IPS-11a (cell line): ENCODE data around the gene APOBEC3A.
"Not testable (repeated sequence)": the region's sequence is repeated elsewhere in the genome, so short reads cannot be mapped to it uniquely, and the experiment has no call there.

Source experiments
- H3K4me3 ChIP-seq: one replicate; pipeline ENCODE4 v1.5.1; 2013; ENCODE audit warnings: low read depth, low read length, control low read depth

Gene APOBEC3A

DNA sequence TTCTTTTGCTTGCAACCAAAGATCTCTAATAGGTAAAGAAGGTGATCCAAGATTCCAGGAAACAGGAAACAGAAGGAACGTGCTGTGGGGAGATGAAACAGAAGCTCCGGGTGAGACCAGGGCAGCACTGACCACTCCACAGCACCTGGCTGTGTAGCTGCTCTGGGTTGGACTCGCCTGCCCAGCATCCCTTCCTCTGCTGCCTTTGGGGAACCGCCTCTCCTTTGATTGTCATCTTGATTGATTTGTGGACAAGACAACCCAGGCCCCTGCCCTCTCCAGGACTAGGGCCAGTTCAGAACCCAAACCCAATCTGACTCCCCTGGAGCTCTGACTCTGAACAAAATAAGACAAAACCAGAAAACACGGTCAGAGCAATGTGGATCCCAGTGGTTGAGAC, 14.7 kb upstream of the APOBEC3A start:
- no peak overlapping the region for H3K4me3 ChIP-seq

GRCh38 chr22:38943201-38943600, 14.2 kb upstream of the APOBEC3A start:
- no peak overlapping the region for H3K4me3 ChIP-seq

DNA sequence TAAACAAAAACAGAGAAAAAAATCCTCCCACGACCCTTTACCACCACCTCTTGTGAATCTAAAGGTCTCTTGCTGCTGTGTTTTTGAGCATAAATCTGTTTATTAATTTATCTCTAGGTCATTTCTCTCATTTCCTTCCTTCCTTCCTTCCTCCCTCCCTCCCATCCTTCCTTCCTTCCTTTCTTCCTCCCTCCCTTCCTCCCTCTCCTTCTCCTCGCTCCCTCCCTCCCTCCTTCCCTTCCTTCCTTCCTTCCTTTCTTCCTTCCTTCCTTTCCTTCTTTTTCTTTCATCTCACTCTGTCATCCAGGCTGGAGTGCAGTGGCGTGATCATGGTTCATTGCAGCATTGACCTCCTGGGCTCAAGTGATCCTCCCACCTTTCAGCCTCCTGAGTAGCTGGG, 13.5 kb upstream of the APOBEC3A start:
- H3K4me3 ChIP-seq = no peak overlapping the region

GRCh38 chr22:38944653-38945052, 12.8 kb upstream of the APOBEC3A start:
- H3K4me3 ChIP-seq = no peak overlapping the region

- not testable (repeated sequence) for H3K4me3 ChIP-seq
These were observed 11.6 kb upstream of the APOBEC3A start for GRCh38 chr22:38945706-38946338.

- H3K4me3 ChIP-seq = no peak overlapping the region
These were observed 10.6 kb upstream of the APOBEC3A start for GRCh38 chr22:38946771-38947170.

- H3K4me3 ChIP-seq = no peak overlapping the region
These were observed 9.9 kb upstream of the APOBEC3A start for GRCh38 chr22:38947321-38948140.

GRCh38 chr22:38948181-38948940, 9.0 kb upstream of the APOBEC3A start:
- no peak overlapping the region for H3K4me3 ChIP-seq

- no peak overlapping the region for H3K4me3 ChIP-seq
These were observed 7.5 kb upstream of the APOBEC3A start for GRCh38 chr22:38949889-38950405.

- H3K4me3 ChIP-seq = no peak overlapping the region
These were observed 6.7 kb upstream of the APOBEC3A start for GRCh38 chr22:38950527-38951295.

GRCh38 chr22:38951734-38952133, 5.7 kb upstream of the APOBEC3A start:
- H3K4me3 ChIP-seq = no peak overlapping the region

DNA sequence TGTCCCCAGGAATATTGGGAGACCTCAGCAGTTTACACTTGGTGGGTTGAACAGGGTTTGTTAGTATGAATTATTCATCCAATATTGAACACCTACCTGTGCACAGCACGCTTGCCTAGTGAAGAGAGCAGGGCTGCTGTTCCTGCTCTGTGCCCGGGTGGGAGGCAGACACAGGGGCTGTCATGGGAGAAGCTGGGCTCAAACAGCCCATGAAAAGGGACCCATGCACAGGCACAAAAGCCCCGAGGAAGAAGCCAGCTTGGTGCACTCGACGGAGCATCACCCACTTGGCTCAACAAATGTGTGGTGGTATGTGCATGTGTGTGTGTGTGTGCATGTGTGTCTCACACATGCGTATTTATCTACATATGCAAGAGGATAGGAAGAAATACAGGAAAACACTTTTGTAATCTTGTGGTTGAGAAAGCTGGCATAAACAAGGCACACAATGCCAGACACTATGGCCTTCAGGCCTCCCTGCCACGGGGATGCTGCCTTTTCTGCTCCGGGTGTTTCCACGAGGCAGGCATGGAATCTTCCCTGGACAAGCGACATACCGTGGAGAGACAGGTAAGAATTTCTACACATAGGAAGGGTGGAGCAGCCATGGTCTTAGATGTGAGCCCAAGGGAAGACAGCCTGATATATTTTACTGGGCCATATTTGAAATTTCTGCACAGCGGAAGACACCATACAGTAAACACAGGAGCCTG, 5.0 kb upstream of the APOBEC3A start:
- H3K4me3 ChIP-seq = no peak overlapping the region

DNA sequence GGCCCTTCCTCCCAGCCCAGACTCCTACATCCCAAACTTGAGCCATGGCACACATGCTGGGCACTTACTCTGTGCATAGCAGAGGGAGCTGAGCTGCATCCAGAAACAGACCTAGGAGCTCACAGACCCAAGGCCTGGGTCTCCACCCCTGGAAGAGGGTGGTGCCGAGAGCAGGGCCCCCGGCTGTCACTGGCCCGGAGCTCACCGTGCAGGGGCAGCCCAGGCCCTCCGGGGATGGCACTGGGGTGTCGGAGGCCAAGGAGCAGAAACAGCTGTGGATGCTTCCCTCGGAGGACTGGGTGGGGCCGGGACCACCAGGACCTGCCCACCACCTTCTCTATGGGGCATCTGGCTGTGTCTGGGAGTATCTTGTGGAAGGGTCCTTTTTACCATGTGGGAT, 4.3 kb upstream of the APOBEC3A start:
- H3K4me3 ChIP-seq = no peak overlapping the region

DNA sequence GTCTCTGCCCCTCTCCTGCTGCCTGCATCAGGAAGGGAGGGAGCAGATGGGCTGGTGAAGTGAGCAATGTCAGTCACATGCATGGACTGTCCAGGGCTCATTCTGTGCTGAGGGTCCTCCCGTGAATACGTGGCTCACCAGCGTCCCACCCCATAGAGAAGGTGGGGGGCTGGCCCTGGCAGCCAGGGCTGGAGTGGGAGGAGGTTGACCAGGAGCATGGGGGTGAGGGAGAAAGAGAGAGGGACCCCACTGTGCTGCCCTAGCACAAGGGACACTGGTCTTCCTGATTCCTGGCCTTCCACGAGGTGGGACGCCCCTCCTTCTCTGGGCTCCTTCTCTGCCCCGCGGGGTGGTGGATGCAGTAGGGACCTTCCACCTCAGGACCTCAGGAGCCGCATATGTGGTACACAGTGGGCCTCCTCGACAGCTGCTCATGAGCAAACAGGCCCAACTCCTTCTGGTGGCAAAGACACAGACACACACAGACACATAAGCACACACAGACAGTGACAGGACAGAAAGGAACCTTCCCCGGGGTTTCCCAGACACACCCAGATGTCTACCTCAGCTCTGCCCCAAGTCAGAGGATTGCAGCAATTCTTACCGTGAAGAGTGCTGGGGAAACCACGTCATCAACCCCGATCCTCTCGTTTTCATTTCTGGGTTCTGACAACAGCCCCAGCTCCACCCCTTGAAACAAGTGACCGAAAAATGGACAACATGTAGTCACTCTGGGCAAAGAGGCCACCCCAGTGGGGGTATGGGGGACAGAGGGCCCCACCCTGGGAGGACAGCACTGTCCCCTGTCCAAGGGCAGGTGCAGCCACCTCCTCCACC, 3.6 kb upstream of the APOBEC3A start:
- no peak overlapping the region for H3K4me3 ChIP-seq

GRCh38 chr22:38954414-38955043, 2.9 kb upstream of the APOBEC3A start:
- H3K4me3 ChIP-seq = no peak overlapping the region

GRCh38 chr22:38955250-38955905, 2.0 kb upstream of the APOBEC3A start:
- H3K4me3 ChIP-seq = no peak overlapping the region

DNA sequence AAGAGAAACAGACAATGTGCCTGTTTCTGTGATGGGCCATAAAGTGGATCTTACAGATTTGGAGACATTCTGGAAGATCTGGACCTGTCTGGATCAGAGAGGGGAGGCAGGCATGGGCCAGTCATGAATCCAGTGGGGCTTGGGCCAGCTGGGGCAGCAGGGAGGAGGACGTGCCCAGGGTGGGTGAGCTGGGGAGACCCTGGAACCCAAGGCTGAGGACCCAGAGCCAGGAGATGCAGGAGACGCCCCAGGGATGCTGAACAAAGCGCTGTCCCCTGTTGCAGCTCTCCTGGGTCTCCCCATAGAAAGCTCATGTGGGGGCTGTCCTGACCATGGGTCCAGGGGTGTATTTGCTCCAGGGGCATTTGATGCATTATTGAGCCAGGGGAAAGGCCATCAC, 1.5 kb upstream of the APOBEC3A start:
- H3K4me3 ChIP-seq = no peak overlapping the region

DNA sequence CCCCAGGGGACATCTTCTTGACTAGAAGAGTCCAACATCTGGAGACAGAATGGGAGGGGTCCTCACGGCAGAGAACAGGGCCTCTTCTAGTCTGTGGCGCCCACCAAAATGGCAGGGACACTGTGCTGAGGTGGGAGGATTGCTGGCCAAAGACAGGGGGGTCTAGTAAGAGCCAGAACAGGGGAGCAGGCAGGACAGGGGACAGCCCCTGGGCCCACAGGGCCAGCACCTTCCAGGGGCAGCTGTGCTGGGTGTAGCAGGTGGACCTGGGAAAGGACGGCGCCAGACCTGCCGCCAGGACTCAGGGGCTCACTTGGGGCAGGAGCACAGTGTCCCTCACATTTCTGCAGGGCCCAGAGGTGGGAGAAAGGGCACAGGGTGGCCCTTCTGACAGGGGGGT, 858 bp upstream of the APOBEC3A start:
- H3K4me3 ChIP-seq = no peak overlapping the region
